HEK293 (cell line): ENCODE measurements around the gene HS1BP3.

Source experiments
- CTCF ChIA-PET: fragments of 350-600 bp; formaldehyde crosslinking; extraction: SDS; loops from one replicate; lab custom pipeline; 2021; ENCODE audit warnings: antibody characterized with exemption; lab: Yijun Ruan, JAX
- POLR2A ChIA-PET: fragments of 300-600 bp; formaldehyde crosslinking; extraction: SDS; loops from one replicate; lab custom pipeline; 2020; ENCODE audit warnings: antibody characterized with exemption, inconsistent platforms; lab: Yijun Ruan, JAX
- H3K27ac ChIP-seq: fragments of 200-500 bp; sonication (Bioruptor generic); 2 replicates; pipeline ENCODE4 v1.5.1; 2014; ENCODE audit warnings: low read depth, low read length, control low read depth, inconsistent platforms; ENCODE audit errors: extremely low read depth
- H3K36me3 ChIP-seq, 2 experiments: fragments of 200-500 bp in 1 of 2; sonication (Bioruptor generic) in 1 of 2; 1 replicate in 1 of 2; 2 replicates in 1 of 2; pipeline ENCODE4 v1.5.1; 2014 to 2017; ENCODE audit warnings: inconsistent platforms in 2 of 2, low read length in 2 of 2; ENCODE audit not compliant: control insufficient read depth in 2 of 2, insufficient read depth in 1 of 2
- H3K4me1 ChIP-seq: fragments of 200-500 bp; sonication (Bioruptor generic); 2 replicates; pipeline ENCODE4 v1.5.1; 2014; ENCODE audit warnings: mild to moderate bottlenecking, low read length, inconsistent platforms; ENCODE audit not compliant: control insufficient read depth, insufficient read depth
- H3K4me3 ChIP-seq: 2 replicates; pipeline ENCODE4 v1.5.1; 2011; ENCODE audit warnings: low read depth, mild to moderate bottlenecking, control low read depth, low read length, moderate library complexity
- H3K9me3 ChIP-seq: fragments of 200-500 bp; sonication (Bioruptor generic); 2 replicates; pipeline ENCODE4 v1.5.1; 2014; ENCODE audit warnings: low read depth, low read length, inconsistent platforms; ENCODE audit not compliant: control insufficient read depth, insufficient read depth
- RBAK ChIP-seq: fragments of 450-650 bp; formaldehyde crosslinking; IDR thresholded peaks from 2 replicates; pipeline ENCODE4 v1.5.1; 2016; ENCODE audit warnings: missing biosample characterization, missing genetic modification characterization
- TCF7L2 ChIP-seq: IDR thresholded peaks from 2 replicates; pipeline ENCODE4 v1.6.1; 2011; ENCODE audit warnings: low read depth, mild to moderate bottlenecking, inconsistent platforms, low read length, moderate library complexity, borderline replicate concordance
- YY1 ChIP-seq: fragments of 450-650 bp; formaldehyde crosslinking; IDR thresholded peaks from 2 replicates; pipeline ENCODE4 v1.5.1; 2018; ENCODE audit warnings: missing biosample characterization, missing genetic modification characterization
- ZEB2 ChIP-seq: fragments of 450-650 bp; formaldehyde crosslinking; IDR thresholded peaks from 2 replicates; pipeline ENCODE4 v1.5.1; 2016; ENCODE audit warnings: missing biosample characterization, missing genetic modification characterization
- ZNF157 ChIP-seq: fragments of 450-650 bp; formaldehyde crosslinking; IDR thresholded peaks from 2 replicates; pipeline ENCODE4 v1.5.1; 2016; ENCODE audit warnings: missing biosample characterization, missing genetic modification characterization
- ZNF169 ChIP-seq: fragments of 450-650 bp; formaldehyde crosslinking; IDR thresholded peaks from 2 replicates; pipeline ENCODE4 v1.5.1; 2016; ENCODE audit warnings: missing biosample characterization, missing genetic modification characterization
- ZNF2 ChIP-seq: fragments of 450-650 bp; formaldehyde crosslinking; IDR thresholded peaks from 2 replicates; pipeline ENCODE4 v1.5.1; 2016; ENCODE audit warnings: missing biosample characterization, missing genetic modification characterization
- ZNF214 ChIP-seq: fragments of 450-650 bp; formaldehyde crosslinking; IDR thresholded peaks from 2 replicates; pipeline ENCODE4 v1.5.1; 2017; ENCODE audit warnings: missing biosample characterization, mild to moderate bottlenecking, missing genetic modification characterization, borderline replicate concordance
- ZNF274 ChIP-seq, 2 experiments: fragments of 200-500 bp in 1 of 2; fragments of 450-650 bp in 1 of 2; sonication (Bioruptor generic) in 1 of 2; formaldehyde crosslinking in 1 of 2; IDR thresholded peaks; 2 replicates each; pipeline versions ENCODE4 v1.5.1 to v1.6.1; 2014 to 2016; ENCODE audit warnings: borderline replicate concordance in 1 of 2, inconsistent platforms in 1 of 2, low read length in 1 of 2, missing biosample characterization in 1 of 2, missing genetic modification characterization in 1 of 2
- ZNF585B ChIP-seq: fragments of 450-650 bp; formaldehyde crosslinking; IDR thresholded peaks from 2 replicates; pipeline ENCODE4 v1.5.1; 2016; ENCODE audit warnings: missing biosample characterization, missing genetic modification characterization
- ZNF626 ChIP-seq: fragments of 450-650 bp; sonication (Bioruptor Pico); formaldehyde crosslinking; IDR thresholded peaks from 2 replicates; pipeline ENCODE4 v1.5.1; 2018; ENCODE audit warnings: missing biosample characterization, missing genetic modification characterization, inconsistent platforms
- ZNF76 ChIP-seq: fragments of 450-650 bp; formaldehyde crosslinking; IDR thresholded peaks from 2 replicates; pipeline ENCODE4; 2016; ENCODE audit warnings: low read depth, missing biosample characterization, missing genetic modification characterization, borderline replicate concordance
- ZSCAN18 ChIP-seq: fragments of 450-650 bp; formaldehyde crosslinking; IDR thresholded peaks from 2 replicates; pipeline ENCODE4 v1.5.1; 2016; ENCODE audit warnings: missing biosample characterization, missing genetic modification characterization
- TF ChIP-seq, protein P1 (sequence below): fragments of 450-650 bp; formaldehyde crosslinking; optimal IDR thresholded peaks from 2 replicates; pipeline ENCODE3; 2016; ENCODE audit warnings: missing biosample characterization, mild to moderate bottlenecking, missing genetic modification characterization
- TF ChIP-seq, protein P2 (sequence below): fragments of 450-650 bp; formaldehyde crosslinking; IDR thresholded peaks from 2 replicates; pipeline ENCODE4 v1.5.1; 2016; ENCODE audit warnings: missing biosample characterization, missing genetic modification characterization, low read depth
- TF ChIP-seq, protein P3 (sequence below): fragments of 450-650 bp; formaldehyde crosslinking; IDR thresholded peaks from 2 replicates; pipeline ENCODE4 v1.5.1; 2016; ENCODE audit warnings: missing biosample characterization, missing genetic modification characterization
- TF ChIP-seq, protein P4 (sequence below): fragments of 450-650 bp; formaldehyde crosslinking; IDR thresholded peaks from 2 replicates; pipeline ENCODE4 v1.5.1; 2016; ENCODE audit warnings: missing biosample characterization, missing genetic modification characterization
- TF ChIP-seq, protein P5 (sequence below): fragments of 450-650 bp; formaldehyde crosslinking; IDR thresholded peaks from 2 replicates; pipeline ENCODE4 v1.5.1; 2017; ENCODE audit warnings: missing biosample characterization, mild to moderate bottlenecking, missing genetic modification characterization, moderate library complexity
- TF ChIP-seq, protein P6 (sequence below): fragments of 450-650 bp; formaldehyde crosslinking; IDR thresholded peaks from 2 replicates; pipeline ENCODE4 v1.5.1; 2016; ENCODE audit warnings: missing biosample characterization, missing genetic modification characterization, borderline replicate concordance

The HS1BP3 gene

DNA sequence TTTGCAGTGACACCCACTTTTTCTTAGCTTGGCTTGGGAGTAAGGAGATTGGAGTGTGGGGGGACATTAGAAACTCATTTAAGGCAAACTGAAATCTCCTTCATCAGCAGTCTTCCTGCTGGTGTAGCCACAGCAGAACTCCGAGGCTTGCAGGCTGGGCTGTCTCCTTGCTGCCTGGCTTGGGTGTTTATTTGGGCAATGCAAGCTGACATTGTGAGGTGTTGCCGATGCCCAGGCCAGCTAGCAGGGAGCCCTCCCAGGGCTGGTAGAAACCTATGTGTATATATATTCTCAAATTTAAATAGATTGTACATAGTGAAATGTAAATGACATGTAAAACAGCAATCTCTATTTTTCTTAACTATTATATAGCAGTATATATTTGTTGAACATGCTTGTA lies 27.9 kb upstream of the HS1BP3 start:
- Histone ChIP-seq H3K4me3 (no peak overlapping the region), H3K36me3 (peaks cover 0 to 61% of the 10 kb centered on the region in 2 experiments; a peak in 1 of 3 replicates), H3K27ac (no peak overlapping the region), H3K9me3 (no peaks in the 10 kb centered on the region), H3K4me1 (no peaks in the 10 kb centered on the region)
- TF ChIP-seq, protein P1, sequence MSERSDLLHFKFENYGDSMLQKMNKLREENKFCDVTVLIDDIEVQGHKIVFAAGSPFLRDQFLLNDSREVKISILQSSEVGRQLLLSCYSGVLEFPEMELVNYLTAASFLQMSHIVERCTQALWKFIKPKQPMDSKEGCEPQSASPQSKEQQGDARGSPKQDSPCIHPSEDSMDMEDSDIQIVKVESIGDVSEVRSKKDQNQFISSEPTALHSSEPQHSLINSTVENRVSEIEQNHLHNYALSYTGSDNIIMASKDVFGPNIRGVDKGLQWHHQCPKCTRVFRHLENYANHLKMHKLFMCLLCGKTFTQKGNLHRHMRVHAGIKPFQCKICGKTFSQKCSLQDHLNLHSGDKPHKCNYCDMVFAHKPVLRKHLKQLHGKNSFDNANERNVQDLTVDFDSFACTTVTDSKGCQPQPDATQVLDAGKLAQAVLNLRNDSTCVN (tag by site-specific recombination), result no peak
- TF ChIP-seq ZNF157, result no peak
- no peak for TF ChIP-seq ZNF274 (IDR thresholded peaks at IDR 0.05; ENCODE audit: low read length)
- no peak for TF ChIP-seq ZNF274 (tag by site-specific recombination; IDR thresholded peaks at IDR 0.05; ENCODE audit: borderline replicate concordance)
- TF ChIP-seq, protein P2, sequence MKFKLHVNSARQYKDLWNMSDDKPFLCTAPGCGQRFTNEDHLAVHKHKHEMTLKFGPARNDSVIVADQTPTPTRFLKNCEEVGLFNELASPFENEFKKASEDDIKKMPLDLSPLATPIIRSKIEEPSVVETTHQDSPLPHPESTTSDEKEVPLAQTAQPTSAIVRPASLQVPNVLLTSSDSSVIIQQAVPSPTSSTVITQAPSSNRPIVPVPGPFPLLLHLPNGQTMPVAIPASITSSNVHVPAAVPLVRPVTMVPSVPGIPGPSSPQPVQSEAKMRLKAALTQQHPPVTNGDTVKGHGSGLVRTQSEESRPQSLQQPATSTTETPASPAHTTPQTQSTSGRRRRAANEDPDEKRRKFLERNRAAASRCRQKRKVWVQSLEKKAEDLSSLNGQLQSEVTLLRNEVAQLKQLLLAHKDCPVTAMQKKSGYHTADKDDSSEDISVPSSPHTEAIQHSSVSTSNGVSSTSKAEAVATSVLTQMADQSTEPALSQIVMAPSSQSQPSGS, result no peak
- no peak for TF ChIP-seq TCF7L2
- TF ChIP-seq ZNF214 (tag by site-specific recombination), result no peak
- TF ChIP-seq YY1 (tag by site-specific recombination), result no peak
- no peak for TF ChIP-seq RBAK (tag by site-specific recombination)
- no peak for TF ChIP-seq ZNF2 (tag by site-specific recombination)
- no peak for TF ChIP-seq ZNF626
- no peak for TF ChIP-seq ZNF169
- TF ChIP-seq ZNF585B (tag by site-specific recombination), result no peak
- TF ChIP-seq, protein P3, sequence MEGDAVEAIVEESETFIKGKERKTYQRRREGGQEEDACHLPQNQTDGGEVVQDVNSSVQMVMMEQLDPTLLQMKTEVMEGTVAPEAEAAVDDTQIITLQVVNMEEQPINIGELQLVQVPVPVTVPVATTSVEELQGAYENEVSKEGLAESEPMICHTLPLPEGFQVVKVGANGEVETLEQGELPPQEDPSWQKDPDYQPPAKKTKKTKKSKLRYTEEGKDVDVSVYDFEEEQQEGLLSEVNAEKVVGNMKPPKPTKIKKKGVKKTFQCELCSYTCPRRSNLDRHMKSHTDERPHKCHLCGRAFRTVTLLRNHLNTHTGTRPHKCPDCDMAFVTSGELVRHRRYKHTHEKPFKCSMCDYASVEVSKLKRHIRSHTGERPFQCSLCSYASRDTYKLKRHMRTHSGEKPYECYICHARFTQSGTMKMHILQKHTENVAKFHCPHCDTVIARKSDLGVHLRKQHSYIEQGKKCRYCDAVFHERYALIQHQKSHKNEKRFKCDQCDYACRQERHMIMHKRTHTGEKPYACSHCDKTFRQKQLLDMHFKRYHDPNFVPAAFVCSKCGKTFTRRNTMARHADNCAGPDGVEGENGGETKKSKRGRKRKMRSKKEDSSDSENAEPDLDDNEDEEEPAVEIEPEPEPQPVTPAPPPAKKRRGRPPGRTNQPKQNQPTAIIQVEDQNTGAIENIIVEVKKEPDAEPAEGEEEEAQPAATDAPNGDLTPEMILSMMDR (tag by site-specific recombination), result no peak
- TF ChIP-seq ZNF76 (tag by site-specific recombination), result no peak
- TF ChIP-seq, protein P4, sequence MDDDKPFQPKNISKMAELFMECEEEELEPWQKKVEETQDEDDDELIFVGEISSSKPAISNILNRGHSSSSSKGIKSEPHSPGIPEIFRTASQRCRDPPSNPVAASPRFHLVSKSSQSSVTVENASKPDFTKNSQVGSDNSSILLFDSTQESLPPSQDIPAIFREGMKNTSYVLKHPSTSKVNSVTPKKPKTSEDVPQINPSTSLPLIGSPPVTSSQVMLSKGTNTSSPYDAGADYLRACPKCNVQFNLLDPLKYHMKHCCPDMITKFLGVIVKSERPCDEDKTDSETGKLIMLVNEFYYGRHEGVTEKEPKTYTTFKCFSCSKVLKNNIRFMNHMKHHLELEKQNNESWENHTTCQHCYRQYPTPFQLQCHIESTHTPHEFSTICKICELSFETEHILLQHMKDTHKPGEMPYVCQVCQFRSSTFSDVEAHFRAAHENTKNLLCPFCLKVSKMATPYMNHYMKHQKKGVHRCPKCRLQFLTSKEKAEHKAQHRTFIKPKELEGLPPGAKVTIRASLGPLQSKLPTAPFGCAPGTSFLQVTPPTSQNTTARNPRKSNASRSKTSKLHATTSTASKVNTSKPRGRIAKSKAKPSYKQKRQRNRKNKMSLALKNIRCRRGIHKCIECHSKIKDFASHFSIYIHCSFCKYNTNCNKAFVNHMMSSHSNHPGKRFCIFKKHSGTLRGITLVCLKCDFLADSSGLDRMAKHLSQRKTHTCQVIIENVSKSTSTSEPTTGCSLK, result no peak
- TF ChIP-seq, protein P5, sequence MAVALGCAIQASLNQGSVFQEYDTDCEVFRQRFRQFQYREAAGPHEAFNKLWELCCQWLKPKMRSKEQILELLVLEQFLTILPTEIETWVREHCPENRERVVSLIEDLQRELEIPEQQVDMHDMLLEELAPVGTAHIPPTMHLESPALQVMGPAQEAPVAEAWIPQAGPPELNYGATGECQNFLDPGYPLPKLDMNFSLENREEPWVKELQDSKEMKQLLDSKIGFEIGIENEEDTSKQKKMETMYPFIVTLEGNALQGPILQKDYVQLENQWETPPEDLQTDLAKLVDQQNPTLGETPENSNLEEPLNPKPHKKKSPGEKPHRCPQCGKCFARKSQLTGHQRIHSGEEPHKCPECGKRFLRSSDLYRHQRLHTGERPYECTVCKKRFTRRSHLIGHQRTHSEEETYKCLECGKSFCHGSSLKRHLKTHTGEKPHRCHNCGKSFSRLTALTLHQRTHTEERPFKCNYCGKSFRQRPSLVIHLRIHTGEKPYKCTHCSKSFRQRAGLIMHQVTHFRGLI (tag by site-specific recombination), result no peak
- POLR2A ChIA-PET, result no interaction called here
- CTCF ChIA-PET, result interaction anchor here (0.7 to 7.4 kb wide), 7 partner anchors 11 to 285 kb away, joined by 3 to 60 read pairs (median 5); no protein-coding TSS in a partner anchor

DNA sequence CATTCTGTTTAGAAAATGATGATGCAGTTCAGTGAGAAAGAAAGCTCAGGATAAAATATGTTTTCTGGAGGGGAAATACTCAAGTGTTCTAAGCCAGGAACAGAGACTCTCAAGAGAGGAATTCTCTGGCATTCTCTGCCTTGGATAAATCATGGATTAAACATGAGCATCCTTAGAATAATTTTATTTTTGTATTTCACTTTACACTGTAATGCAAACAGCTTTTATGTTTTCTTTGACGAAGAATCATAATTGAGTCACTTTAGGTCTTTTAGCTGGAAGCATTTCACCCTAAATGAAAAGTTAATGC lies 27.1 kb upstream of the HS1BP3 start:
- no peaks in the 10 kb centered on the region for H3K4me1 ChIP-seq
- no peaks in the 10 kb centered on the region for H3K9me3 ChIP-seq
- POLR2A ChIA-PET, result no interaction called here
- H3K27ac ChIP-seq, result no peak overlapping the region
- CTCF ChIA-PET, result interaction anchor here (0.6 to 7.4 kb wide), 8 partner anchors 10 to 285 kb away, joined by 3 to 60 read pairs (median 6); no protein-coding TSS in a partner anchor
- H3K36me3 ChIP-seq, result peaks cover 0 to 64% of the 10 kb centered on the region in 2 experiments; a peak in 1 of 3 replicates
- no peak overlapping the region for H3K4me3 ChIP-seq
- TF ChIP-seq ZEB2 (tag by site-specific recombination), result no peak
- TF ChIP-seq, protein P6, sequence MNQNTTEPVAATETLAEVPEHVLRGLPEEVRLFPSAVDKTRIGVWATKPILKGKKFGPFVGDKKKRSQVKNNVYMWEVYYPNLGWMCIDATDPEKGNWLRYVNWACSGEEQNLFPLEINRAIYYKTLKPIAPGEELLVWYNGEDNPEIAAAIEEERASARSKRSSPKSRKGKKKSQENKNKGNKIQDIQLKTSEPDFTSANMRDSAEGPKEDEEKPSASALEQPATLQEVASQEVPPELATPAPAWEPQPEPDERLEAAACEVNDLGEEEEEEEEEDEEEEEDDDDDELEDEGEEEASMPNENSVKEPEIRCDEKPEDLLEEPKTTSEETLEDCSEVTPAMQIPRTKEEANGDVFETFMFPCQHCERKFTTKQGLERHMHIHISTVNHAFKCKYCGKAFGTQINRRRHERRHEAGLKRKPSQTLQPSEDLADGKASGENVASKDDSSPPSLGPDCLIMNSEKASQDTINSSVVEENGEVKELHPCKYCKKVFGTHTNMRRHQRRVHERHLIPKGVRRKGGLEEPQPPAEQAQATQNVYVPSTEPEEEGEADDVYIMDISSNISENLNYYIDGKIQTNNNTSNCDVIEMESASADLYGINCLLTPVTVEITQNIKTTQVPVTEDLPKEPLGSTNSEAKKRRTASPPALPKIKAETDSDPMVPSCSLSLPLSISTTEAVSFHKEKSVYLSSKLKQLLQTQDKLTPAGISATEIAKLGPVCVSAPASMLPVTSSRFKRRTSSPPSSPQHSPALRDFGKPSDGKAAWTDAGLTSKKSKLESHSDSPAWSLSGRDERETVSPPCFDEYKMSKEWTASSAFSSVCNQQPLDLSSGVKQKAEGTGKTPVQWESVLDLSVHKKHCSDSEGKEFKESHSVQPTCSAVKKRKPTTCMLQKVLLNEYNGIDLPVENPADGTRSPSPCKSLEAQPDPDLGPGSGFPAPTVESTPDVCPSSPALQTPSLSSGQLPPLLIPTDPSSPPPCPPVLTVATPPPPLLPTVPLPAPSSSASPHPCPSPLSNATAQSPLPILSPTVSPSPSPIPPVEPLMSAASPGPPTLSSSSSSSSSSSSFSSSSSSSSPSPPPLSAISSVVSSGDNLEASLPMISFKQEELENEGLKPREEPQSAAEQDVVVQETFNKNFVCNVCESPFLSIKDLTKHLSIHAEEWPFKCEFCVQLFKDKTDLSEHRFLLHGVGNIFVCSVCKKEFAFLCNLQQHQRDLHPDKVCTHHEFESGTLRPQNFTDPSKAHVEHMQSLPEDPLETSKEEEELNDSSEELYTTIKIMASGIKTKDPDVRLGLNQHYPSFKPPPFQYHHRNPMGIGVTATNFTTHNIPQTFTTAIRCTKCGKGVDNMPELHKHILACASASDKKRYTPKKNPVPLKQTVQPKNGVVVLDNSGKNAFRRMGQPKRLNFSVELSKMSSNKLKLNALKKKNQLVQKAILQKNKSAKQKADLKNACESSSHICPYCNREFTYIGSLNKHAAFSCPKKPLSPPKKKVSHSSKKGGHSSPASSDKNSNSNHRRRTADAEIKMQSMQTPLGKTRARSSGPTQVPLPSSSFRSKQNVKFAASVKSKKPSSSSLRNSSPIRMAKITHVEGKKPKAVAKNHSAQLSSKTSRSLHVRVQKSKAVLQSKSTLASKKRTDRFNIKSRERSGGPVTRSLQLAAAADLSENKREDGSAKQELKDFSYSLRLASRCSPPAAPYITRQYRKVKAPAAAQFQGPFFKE (tag by site-specific recombination), result no peak
- TF ChIP-seq ZNF585B (tag by site-specific recombination), result no peak
- no peak for TF ChIP-seq ZSCAN18 (tag by site-specific recombination)
